Activated effector memory CD4-positive, alpha-beta T cell treated with Interleukin-2 at 50 U/mL for 16 hours (primary cell): ENCODE data around the gene CYSTM1.

Source experiments
- DNase-seq: peaks from one replicate; pipeline ENCODE4 v3.0.0-alpha.2; 2020

Gene CYSTM1, protein sequence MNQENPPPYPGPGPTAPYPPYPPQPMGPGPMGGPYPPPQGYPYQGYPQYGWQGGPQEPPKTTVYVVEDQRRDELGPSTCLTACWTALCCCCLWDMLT

GRCh38 chr5:140174465-140175366 lies at the start of gene CYSTM1:
CYSTM1 (plus strand) TSS chr5:140175188; CDS start chr5:140194466, 19,278 bp downstream.
- peak; percentile 94 for DNase-seq

DNA sequence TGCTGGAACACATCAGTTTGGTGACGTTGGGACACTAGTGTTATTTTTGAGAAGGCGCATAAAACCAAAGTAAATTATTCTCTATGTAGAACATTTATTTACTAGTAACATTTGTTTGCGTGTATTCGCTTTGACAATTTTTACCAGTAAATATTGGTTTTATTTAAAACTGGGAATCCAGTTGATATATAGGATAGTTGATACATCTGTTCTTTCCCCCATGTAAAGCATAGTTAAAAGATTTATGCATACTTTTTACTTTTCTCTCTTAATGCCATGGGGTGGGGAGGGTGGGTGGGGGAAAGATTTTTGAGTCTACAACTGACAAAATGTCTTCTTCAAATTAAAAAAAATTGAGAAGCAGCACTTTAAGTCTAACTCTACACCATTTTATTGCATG lies 49.4 kb upstream of the CYSTM1 start, which contains the start of gene IGIP:
Gene IGIP (plus strand): TSS at position 301 of the 400 bp plus-strand sequence. CDS start 2,540 bp downstream, outside the sequence.
- no peak for DNase-seq

DNA sequence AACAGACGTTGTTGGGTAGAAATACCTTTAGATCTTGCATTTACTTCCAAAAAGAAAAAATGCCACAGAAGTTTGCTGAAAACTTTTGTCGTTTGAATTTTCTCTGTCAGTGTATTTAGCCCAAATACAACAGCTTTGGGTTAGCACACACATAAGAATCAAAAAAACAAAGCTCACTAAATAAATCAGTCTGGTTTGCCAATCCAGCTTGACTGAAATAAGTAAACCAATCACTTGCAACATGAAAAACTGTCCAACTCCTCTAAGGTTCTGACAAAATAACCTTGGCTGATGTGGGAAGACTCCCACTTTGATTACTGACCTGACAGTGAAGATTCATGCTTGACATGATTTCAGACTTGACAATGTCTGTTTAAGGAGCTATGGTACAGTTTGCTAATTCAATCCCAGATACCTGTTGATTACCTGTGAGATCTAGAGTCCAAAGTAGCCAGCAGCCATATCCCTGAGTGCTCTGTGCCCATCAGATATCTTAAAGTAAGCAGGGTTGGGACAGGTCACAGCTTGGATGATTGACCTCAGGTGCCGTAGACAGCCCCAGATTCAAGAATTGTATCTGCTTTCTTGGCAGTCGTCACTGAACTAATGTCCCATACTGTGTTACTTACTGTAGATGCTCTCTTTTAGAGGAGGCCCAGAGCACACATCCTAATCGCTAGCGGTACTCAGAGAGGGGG lies 48.5 kb upstream of the CYSTM1 start:
- DNase-seq: no peak

DNA sequence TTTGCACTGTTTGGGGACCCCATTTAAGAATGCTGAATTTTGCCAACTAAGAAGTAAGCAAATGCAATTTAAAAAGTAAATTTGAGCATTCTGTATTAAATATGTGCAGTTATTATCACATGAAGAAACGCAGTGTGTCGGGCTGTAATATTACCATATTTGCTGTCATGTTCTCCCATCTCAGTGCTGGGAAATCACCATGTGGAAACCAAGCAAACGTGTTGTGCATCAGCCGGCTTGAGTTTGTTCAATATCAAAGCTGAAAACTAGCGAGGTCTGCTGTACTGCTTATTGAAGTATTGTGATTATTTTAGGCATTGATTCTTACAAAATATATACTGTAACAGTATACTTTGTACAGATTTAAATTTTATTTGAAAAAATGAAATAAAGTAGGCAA lies 46.6 kb upstream of the CYSTM1 start:
- no peak for DNase-seq

- no peak for DNase-seq
Measured at GRCh38 chr5:140130949-140131733, 43.8 kb upstream of the CYSTM1 start.

DNA sequence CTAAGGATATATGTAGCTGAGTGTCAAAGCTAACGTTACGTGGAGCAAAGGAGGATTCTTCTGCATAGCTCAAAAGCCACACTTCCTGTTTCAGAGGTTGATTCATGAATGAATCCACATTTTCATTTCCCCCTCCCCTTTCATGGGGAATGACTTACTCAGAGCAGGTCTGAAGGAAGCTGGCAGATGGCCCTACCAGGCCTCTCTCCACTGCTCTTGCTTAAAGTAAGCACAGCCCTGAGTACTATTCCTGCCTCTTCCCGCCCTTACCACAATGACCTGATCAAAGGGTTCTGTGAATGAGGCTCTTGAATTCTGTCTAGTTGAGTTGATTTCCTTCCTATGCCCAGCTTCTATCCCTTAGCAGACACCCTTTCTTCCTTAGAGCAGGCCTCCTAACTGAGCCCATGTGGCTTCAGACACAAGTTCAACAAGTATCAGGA lies 43.0 kb upstream of the CYSTM1 start:
- no peak for DNase-seq

DNA sequence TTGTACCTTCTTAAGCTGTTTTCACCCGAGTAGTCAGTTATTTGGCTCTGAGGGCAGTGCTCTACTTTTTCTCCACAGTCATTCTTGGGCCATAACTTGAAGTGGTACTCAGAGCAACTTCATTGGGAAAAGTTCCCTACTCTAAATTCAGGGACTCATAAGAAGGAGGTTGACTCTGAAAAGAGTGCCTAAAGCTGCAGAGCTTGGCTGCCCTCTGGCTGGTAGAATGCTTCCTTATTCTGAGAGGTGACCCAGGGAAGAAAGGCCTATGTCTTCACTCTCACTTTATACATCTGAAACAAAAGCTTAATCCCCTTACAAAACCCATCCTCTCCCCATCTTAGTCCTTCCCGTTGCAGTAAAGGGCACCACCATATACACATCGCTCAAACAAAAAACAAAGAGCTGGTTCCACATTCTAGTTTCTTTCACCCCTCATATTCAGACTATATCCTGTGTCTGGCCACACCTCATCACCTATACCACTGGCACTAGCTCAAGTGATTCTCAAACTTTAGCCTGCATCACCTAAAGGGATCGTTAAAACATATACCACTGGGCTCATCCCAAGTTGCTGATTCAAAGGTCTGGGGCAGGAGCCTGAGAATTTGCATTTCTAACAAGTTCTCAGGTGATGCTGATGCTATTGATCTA lies 41.3 kb upstream of the CYSTM1 start:
- no peak for DNase-seq

DNA sequence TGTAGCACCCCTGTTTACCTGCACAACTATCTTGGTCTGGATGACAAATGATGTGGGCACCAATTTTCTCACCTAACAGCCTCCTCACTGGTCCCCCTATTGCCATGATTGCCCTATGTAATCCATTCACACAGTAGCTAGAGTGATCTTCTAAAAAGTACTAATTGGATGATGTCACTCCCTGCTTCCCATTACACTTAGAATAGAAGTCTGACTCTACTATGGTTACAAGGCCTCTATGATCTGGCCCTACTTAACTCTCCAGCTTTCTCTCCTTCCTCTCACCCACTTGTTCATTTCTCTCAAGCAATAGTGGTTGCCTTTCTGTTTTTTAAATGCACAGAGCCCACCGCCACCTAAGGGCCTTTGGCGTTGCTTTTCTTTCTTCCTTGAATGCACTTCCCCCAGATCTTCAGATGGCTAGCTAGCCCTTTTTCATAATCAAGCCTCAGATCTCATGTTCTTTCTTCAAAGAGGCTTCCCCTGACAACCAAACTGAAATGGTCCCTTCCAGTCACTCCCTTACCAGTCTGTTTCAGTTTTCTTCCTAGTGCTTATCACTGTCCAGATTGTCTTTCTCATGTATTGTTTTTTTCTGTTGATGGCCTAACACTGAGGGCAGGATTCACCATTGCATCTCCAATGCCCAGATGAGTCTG lies 40.6 kb upstream of the CYSTM1 start:
- DNase-seq: no peak

GRCh38 chr5:140135127-140135526 lies 39.9 kb upstream of the CYSTM1 start:
- no peak for DNase-seq

DNA sequence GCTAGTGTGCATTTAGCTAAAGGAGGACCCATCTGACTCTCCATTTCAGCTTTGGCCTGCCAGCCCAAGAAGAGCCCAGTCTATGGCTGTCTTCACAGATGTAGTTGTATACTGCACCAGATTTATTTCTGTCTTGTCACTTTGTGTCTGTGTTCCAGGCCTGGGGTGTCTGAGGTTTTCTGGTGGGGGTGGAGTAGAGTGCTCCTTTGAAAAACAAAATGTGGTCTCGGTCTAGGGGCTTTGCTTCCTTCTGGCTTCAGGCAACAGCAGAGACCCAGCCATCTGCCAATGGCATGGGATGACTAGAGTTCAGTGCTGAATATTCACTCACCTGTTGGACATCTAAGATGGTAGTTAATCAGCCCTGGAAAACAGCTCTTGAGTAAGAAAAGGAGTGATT lies 38.4 kb upstream of the CYSTM1 start:
- DNase-seq: no peak

GRCh38 chr5:140140435-140140834 lies 34.6 kb upstream of the CYSTM1 start:
- DNase-seq: no peak

GRCh38 chr5:140141241-140141640 lies 33.7 kb upstream of the CYSTM1 start:
- no peak for DNase-seq

DNA sequence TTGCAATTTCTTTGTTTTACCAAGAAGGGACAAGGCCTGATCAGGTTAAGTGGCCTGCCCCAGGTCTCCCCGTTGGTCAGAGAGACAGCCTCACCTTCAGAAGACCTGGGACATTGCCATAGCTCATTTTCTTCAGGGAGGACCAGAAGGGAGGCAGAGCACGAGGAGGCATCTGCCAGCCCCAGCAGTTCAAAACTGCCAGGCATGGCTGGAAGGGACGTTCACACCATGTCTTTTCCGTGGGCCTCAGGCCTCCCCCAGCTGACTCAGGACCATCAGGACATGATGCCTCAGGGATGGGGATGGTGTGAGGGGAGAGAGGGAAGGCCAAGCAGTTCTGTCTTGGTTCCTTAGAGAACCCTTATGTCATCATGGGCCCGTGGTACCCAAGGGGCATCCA lies 32.7 kb upstream of the CYSTM1 start:
- DNase-seq: no peak

DNA sequence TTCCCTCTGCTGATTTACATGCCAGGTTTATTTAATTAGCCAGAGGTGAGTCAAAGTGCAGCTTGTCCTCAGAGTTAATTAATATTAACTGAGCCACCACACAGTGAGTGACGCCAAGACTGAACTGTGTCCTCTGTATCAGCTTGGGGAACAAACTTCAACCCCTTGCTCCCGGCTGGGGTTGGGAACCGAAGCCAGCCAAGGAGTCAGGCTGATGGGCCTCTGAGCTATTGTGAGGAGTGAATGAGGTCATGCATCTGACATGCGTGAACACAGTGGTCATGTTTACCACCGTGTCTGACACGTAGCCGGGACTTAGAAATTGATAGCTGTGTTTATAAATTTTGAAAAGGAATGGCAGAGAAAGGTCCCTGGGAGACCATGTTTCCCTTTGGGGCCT lies 32.1 kb upstream of the CYSTM1 start:
- no peak for DNase-seq

GRCh38 chr5:140143521-140144258 lies 31.3 kb upstream of the CYSTM1 start:
- no peak for DNase-seq

DNA sequence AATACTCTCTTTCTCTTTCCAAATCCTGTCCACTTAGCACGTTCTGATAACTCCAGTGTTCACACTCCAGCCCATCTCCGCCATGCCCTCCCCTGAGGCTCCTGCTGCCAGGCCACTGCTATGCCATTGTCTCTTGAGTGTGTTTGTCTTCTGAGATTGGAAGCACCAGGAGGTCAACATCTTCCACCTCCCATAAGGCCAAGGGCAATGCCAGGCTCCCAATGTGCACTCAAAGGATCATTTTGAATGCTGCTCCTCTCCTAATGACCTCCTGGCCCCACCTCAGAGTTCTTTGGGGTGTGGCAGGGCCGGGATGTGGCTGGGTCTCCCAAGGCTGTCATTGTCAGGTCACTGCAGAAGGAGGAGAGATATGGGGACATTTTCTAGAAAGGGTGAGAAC lies 29.7 kb upstream of the CYSTM1 start:
- DNase-seq: no peak

DNA sequence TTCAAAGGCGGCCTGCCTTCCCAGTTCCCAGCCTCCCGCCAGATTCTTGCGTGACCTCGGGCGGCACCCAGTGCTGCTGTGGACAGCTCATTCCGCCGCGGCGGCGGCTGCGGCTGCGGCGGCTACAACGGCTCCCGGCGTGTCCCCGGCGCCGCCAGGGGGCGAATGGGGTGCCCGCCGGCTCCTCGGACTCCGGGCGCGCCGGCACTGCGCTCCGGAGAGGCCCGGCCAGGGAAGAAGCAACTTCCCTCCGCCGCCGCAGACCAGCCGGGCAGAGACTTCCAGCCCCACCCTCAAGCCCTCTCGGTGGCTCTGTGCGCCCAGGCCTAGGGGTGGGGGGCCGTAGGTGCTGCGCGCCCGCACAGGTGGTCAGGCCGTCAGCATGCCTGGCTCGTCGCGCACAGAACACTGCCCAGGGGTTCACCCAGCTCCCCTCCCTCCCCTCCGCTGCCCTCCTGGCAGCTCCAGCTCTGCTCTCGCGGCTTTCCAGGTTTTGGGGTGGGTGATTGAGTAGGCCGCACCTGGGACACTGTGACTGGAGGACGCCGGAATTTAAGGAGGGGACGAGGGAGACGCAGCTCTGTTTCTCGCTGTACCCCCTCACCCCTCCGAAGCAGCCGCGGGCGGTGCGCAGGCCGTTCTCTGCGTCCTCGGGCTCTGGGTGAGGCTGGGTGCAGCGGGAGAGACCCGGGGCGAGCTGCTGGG lies 29.0 kb upstream of the CYSTM1 start:
- peak; percentile 41 for DNase-seq

GRCh38 chr5:140146523-140146842 lies 28.5 kb upstream of the CYSTM1 start:
- no peak for DNase-seq

- DNase-seq: no peak
Measured at GRCh38 chr5:140147460-140147859, 27.5 kb upstream of the CYSTM1 start.

- no peak for DNase-seq
Measured at GRCh38 chr5:140148508-140148907, 26.5 kb upstream of the CYSTM1 start.

DNA sequence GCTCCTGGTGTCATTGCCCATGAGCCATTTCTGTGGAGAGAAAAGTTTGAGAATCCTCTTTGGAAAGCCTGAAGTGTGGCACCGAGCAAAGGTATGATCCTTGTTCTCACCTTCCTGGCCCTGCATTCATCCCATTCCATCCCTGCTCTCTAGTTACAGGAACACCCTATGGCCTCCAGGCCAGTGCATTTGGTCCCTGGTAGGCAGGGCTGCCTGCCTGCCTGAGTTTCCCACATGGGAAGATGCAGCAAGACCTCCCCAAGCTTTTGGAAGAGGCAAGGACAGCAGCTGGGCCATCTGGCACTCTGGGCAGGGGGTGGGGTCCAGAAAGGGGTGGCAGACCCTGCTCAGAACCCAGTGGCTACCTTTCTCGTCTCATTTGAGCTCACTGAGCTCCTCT lies 24.8 kb upstream of the CYSTM1 start:
- no peak for DNase-seq
